NCI-H2107 treated with DMSO at 0.1 percent for 48 hours (cell line): ENCODE results near the gene LILRB2.
"Not testable (repeated sequence)": the region's sequence is repeated elsewhere in the genome, so short reads cannot be mapped to it uniquely, and the experiment has no call there.

ENCODE experiments used
- DNase-seq: peaks from one replicate; lab custom pipeline; 2025; ENCODE audit not compliant: unreplicated experiment; lab: John Stamatoyannopoulos, UW

Gene LILRB2

DNA sequence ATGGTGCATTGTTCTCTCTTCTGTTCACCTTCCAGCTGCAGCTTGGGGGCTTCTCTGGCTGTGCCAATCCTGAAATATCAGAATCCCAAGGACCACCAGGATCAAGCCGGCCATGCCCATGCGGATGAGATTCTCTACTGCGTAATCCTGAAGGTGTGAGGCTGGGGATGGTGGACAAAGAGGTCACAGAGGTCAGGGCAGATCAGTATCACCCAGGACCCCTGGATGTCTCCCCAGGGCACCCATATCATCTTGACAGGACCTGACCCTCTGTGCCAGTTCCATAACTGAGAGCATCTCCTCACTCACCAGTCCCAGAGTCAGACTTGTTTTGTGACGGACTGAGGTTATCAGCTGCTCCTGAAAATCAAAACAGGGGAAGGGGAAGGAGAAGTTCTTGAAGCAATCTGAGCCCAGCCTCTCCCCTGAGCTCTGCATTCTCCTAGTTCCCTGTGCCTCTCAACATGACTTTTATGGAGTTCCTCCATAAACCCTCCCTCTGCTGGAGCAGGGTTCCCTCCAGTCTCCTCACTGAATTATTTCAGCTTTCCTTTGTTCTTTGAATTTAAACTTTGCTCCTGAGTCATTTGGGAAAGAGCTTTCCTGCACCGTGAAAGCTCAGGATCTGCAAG lies 26.6 kb upstream of the LILRB2 start:
- no peak for DNase-seq

GRCh38 chr19:54305141-54305540 lies 24.2 kb upstream of the LILRB2 start:
- no peak for DNase-seq

GRCh38 chr19:54302257-54302656 lies 21.3 kb upstream of the LILRB2 start:
- DNase-seq = no peak

- DNase-seq = no peak
These were observed 18.6 kb upstream of the LILRB2 start for GRCh38 chr19:54299515-54299914.

GRCh38 chr19:54299126-54299498 lies 18.2 kb upstream of the LILRB2 start:
- no peak for DNase-seq

DNA sequence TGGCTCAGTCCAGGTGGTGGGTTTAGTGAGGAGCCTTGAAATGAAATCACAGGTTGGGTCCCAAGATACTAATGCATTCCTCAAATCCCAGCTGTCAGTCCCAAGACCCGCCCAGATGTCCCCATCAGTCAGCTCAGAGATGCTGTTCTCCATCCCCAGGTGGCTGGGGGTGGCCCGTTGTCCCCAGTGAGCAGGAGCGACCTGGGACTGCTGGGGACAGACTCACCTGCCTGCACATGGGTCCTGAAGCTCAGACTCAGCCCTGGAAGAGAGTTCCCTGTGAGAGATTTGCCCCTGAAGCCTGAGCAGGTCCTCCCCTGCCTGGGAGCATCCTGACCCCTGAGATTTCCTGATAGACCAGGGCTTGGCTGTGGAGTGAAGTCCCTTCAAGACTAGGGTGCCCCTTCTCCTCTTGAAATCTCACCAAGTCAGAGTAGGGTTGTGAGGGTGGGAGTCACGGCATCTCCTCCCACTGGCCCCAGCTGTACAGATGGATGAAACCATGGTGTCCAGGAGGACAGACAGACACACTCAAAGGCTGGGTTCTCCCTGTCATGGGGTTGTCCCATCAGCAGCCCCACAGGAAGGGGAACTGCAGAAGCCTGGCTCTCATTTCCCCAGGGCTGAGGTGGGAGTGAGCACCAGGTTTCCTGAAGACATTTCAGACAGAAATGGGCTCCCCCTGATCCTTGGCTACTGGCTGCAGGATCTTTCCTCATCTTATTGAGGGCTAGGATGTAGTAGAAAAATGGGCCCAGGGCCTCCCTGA lies 17.6 kb upstream of the LILRB2 start:
- no peak for DNase-seq

DNA sequence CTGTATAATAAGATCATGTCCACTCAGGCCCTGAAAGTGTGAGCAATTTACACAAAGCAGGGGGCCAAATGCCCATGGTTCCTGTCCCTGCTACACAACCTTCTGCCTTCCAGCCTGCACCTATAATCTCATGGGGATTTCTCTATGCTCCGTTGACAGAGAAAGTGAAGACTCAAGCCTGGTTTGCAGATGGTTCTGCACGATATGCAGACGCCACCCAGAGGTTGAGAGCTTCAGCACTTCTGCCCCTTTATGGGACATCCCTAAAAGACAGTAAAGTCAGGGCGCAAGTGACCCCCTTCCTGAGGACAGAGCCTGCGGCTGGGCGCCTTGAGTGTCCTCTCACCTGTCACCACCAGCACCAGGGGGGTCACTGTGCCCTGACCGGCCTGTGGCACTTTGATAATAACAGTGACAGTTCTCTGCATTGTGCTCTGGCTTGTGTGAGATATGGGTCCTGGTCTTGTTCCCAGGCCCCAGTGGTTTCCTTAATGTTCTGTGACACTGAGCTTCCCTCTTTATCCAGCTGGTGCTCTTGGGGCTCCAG lies 16.9 kb upstream of the LILRB2 start:
- DNase-seq = no peak

GRCh38 chr19:54294539-54294938 lies 13.6 kb upstream of the LILRB2 start:
- no peak for DNase-seq

DNA sequence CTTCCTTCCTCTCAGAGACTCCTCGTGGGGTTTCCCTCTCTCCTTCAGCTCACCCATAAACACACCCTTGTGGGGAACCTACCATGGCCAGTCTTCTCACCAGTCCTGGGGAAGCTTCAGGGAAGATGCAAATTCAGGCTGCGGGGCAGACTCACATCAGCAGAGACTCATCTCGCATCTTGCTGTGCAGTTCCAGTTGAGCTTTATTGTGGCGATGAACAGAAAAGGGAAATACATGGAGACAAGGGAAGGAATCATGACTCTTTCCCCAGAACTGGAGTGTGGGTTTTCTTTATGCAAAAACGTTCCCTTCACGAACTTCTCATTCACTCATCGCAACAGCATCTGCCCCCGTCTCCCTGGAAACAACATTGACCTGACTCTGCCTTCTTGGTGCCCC lies 8.2 kb upstream of the LILRB2 start:
- DNase-seq = not testable (repeated sequence)

DNA sequence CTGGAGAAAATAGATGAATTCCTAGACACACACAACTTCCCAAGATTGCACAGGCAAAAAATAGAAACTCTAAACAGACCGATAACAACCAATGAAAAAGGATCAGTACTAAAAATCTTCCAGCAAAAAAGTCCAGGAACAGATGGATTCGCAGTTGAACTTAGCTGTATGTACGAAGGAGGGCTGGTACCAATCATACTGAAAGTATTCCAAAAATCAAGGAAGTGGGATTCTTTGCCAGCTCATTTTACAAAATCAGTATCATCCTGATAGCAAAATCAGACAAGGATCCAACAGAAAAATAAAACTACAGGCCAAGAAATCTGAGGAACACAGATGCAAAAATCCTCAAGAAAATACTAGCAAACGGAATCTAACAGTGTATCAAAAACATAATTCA lies 6.5 kb upstream of the LILRB2 start:
- no peak for DNase-seq

GRCh38 chr19:54286283-54286682 lies 5.4 kb upstream of the LILRB2 start:
- not testable (repeated sequence) for DNase-seq

DNA sequence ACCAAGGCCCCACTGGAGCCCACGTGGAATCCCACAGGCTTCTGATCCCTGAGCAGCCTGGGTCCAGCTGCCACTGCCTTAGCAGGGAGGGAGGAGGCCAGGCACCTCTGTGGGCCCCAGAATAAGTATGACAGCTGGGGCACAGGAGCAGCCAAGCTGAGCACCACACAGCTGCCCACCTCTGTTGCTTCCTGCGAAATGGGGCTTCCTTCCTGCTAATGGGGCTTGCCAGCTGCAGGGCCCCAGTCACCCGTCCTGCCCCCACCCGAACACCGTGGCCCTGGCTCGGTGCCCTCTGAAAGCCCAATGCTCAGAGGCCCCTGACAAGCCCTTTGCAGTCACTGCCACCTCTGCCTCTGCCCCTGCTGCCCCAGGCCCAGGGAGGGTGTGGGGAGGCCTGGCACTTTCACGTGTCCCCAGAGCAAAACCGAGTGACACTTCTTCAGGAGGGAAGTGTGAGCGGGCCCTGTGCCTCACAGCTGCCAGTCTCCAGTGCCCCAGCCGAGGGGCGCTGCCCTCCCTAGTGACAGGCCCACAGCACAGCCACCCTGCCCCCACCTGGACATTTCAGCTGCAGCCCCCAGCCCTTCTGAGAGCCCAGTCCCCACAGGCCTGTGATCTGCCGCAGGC lies 4.6 kb upstream of the LILRB2 start:
- not testable (repeated sequence) for DNase-seq

DNA sequence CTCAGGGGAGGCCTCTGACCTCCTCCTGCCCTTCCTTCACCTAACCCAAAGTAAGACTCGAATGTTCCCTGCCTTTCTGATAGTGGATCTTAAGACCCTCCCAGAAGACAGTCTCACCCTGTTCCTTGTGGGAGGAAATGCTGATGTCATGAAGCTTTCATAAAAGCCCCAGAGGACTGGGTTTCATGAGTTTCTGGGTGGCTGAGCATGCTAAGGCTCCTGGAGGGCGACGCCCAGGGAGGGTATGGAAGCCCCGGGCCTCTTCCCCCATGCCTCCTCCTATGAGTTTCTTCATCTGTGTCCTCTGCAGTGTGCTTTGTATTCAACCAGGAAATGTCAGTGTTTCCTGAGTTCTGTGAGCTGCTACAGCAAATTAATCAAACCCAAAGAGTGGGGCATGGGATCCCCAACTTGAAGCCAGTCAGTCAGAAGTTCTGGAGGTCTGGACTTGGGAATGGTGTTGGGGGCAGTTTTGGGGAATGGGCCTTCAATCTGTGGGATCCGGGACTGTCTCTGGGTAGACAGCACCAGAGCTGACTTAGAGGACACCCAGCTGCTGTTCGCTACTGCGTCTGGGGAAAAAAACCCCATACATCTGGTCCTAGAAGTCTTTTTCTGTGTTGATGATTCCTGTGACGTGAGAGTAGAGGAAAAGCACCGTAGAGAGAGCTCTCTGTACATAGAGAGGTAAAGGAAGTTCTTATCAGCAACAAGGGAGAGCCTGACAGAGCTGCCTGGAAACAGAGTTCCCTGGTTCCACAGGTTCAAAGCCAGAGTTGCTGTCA lies 2.0 kb upstream of the LILRB2 start:
- no peak for DNase-seq

DNA sequence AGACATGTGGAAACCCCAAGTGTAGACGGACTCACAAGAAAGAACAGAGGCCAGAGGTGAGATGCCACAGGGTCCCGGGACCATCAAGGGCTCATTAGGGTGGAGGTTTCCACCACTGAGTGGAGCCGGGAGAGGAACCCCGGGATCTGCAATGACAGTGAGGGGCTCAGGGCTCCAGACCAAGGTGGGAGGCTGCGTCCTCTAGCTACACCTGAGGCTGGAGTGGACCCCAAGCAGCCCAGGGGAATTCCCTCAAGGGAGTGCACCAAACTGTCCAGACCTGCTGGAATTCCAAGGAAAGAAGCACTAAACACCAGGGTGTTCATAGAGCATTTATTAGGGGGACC lies 792 bp upstream of the LILRB2 start:
- not testable (repeated sequence) for DNase-seq

DNA sequence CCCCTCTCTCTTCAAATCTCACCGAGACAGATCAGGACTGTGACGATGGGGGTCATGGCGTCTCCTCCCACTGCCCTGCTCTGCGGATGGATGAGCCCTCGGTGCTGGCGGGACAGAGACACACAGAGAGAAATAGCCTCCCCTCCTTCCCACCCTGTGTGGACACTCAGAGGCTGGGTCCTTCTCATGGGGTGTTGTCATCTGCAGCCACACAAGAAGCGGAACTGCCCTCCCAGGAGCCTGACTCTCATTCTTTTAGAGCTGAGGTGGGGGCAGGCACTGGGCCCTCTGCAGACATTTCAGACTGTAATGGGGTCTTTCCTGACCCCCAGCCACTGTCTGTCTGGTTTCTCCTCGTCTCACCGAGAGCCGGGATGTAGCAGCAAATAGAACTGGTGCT lies 469 bp downstream of the LILRB2 start:
- not testable (repeated sequence) for DNase-seq

- DNase-seq = not testable (repeated sequence)
These were observed 885 bp downstream of the LILRB2 start for GRCh38 chr19:54280025-54280424.

DNA sequence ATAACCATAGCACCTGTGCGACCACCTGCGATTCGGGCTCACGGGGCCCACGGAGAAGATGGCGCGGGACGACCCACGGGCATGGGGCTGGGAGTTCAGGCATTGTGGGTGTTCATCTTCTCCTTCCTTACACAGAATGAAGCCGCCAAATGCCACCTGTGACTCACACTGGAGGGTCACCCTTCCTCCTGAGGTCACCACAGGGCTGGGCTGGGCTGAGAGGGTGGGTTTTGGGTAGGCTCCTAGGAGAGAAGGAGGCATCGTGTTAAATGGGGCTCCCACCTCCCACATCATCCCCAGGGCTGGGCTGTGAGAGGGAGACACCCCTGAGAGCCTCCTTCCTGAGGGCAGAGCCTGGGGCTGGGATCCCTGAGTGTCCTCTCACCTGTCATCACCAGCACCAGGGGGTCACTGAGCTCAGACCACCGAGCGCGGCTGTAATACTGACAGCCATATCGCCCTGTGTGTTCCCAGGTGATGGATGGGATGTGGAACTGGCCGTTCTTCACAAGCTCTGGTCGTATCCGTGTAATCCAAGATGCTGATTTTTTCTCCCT lies 1.4 kb downstream of the LILRB2 start:
- no peak for DNase-seq

DNA sequence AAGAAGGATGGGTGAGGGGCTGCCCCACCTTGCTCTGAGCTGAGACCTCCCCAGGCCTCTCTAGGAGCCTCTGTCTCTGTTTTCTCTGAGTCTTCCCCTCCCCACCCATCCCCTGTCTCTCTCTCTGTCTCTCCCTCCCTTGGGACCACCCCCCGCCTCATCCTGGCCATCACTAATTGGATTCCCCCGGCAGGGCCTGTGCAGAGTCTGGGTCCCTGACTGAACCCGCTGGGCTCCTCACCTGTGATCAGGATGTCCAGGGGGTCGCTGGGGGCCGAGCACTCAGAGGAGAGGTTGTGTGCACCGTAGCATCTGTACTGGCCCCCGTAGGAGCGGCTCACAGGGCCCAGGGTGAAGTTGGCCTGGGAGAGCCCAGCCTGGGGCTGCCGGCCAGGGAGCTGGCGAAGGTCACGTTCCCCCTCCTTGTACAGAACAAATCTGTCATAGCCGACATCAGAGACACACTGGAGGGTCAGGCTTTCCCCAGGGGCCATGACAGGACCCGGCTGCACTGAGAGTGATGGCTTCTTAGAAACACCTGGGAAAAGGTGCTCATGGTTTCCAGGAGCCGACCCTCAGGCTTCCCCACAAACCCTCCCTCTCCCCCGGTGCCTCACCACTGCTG lies 2.2 kb downstream of the LILRB2 start:
- not testable (repeated sequence) for DNase-seq

DNA sequence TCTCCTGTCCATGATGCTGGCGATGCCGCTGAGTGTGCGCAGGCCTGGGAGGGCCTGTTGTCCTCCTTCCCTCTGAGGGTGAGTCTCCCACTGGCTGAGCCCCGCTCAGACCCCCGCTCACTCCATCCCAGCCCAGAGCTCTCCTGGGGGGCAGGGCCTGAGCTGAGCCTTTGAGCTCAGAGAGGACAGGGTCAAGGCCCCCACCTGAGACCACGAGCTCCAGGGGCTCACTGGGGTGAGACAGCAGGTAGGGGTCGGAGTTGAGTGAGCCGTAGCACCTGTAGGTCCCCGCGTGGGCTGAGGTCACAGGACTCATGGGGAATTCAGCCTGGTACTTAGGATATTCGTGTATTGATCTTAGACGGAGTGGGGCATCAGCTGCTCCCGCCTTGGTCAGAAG lies 2.9 kb downstream of the LILRB2 start:
- DNase-seq = not testable (repeated sequence)

DNA sequence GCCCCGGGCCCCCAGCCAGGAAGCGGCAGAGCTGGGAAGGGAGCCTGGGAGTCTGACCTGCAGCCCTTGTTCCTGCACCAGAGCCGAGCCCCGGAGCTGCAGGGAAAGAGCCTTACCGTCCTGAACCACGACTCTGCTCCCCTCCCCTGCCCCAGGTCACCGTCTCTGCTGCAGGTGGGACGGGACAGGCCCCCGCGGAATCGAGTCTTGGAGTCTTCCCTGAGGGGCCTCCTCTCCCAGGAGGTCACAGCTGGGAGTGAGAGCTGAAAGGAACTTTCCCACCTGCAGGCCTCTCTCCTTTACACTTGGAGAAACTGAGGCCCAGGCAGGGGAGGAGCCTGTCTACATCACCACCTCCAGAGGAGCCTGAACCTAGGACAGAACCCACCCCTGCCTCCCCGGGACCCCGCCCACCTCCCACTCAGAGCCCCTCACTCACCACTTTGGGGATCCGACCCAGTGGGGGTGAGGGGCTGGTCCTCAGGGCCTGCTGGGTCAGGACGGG lies 3.7 kb downstream of the LILRB2 start:
- DNase-seq = not testable (repeated sequence)
